Activated naive CD4-positive, alpha-beta T cell (primary cell): Measurements from ENCODE around the gene ECHDC1.

Experiments used
- DNase-seq, 4 experiments: peaks; one replicate each; lab custom pipeline; 2025; lab: John Stamatoyannopoulos, UW

ECHDC1 gene

GRCh38 chr6:127282184-127282583 is 61.2 kb downstream of the ECHDC1 start:
- DNase-seq: no peak

- no peak for DNase-seq
Measured at GRCh38 chr6:127279815-127280214, 63.6 kb downstream of the ECHDC1 start.

GRCh38 chr6:127277878-127278843 is 65.2 kb downstream of the ECHDC1 start:
- DNase-seq: no peak

- no peak for DNase-seq
Measured at GRCh38 chr6:127276331-127276730, 67.1 kb downstream of the ECHDC1 start.

- no peak for DNase-seq
Measured at GRCh38 chr6:127273499-127273898, 69.9 kb downstream of the ECHDC1 start.

GRCh38 chr6:127272576-127272975 is 70.8 kb downstream of the ECHDC1 start:
- DNase-seq: no peak

- DNase-seq: no peak
Measured at GRCh38 chr6:127267646-127268625, 75.5 kb downstream of the ECHDC1 start.

GRCh38 chr6:127266892-127267645 is 76.3 kb downstream of the ECHDC1 start:
- DNase-seq: peak; percentile 16 to 43 (median 30)

- DNase-seq: peak; percentile 21 to 61 (median 33)
Measured at GRCh38 chr6:127266178-127266891, 77.1 kb downstream of the ECHDC1 start, which contains the start of gene RNF146. RNF146 (plus strand) TSS chr6:127266864; CDS start chr6:127280339, 13,475 bp downstream.

GRCh38 chr6:127263481-127263880 is 79.9 kb downstream of the ECHDC1 start:
- DNase-seq: no peak

- no peak for DNase-seq
Measured at GRCh38 chr6:127262896-127263295, 80.5 kb downstream of the ECHDC1 start.

- DNase-seq: no peak
Measured at GRCh38 chr6:127255286-127255685, 88.1 kb downstream of the ECHDC1 start.

GRCh38 chr6:127249621-127250020 is 93.8 kb downstream of the ECHDC1 start:
- DNase-seq: no peak

GRCh38 chr6:127247114-127248096 is 96.0 kb downstream of the ECHDC1 start:
- no peak for DNase-seq

GRCh38 chr6:127243501-127243900 is 99.9 kb downstream of the ECHDC1 start:
- DNase-seq: no peak
